Thyroid gland (tissue), 4 donors: Measurements from ENCODE around the gene SLC31A1.

Experiments used
- POLR2A ChIP-seq, 2 donors: fragments of 450-650 bp; IDR thresholded peaks; one replicate each; pipeline ENCODE4 v1.6.1; 2017; ENCODE audit warnings: antibody characterized with exemption in 2 of 2, mild to moderate bottlenecking in 2 of 2, moderate library complexity in 1 of 2
- TF ChIP-seq, protein P1 (sequence below), 6 experiments: fragments of 200-600 bp in 3 of 6; fragments of 450-650 bp in 3 of 6; sonication (generic) in 3 of 6; IDR thresholded peaks; one replicate each; pipeline ENCODE4 v1.5.1; 2016 to 2019; ENCODE audit warnings: antibody characterized with exemption in 6 of 6, mild to moderate bottlenecking in 2 of 6, inconsistent platforms in 1 of 6, moderate library complexity in 1 of 6

DNA sequence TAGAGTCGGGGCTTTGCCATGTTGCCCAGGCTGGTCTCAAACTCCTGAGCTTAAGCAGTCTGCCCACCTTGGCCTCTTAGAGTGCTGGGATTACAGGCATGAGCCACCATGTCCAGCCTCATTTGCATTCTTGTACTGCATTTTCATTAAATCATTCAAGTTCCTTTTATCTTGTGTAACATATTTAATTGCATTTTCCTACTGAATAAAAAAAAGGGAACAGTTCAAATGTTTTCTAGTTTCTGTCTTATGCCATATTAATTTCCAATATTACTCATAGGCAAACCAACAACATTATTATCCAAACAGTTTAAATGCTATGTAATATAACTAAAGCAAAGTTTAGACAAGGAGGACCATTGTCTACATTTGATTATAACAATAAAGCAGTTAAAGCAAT, 6.1 kb downstream of the SLC31A1 start:
- no peak for TF ChIP-seq POLR2A (IDR thresholded peaks at IDR 0.05)
- TF ChIP-seq, protein P1, sequence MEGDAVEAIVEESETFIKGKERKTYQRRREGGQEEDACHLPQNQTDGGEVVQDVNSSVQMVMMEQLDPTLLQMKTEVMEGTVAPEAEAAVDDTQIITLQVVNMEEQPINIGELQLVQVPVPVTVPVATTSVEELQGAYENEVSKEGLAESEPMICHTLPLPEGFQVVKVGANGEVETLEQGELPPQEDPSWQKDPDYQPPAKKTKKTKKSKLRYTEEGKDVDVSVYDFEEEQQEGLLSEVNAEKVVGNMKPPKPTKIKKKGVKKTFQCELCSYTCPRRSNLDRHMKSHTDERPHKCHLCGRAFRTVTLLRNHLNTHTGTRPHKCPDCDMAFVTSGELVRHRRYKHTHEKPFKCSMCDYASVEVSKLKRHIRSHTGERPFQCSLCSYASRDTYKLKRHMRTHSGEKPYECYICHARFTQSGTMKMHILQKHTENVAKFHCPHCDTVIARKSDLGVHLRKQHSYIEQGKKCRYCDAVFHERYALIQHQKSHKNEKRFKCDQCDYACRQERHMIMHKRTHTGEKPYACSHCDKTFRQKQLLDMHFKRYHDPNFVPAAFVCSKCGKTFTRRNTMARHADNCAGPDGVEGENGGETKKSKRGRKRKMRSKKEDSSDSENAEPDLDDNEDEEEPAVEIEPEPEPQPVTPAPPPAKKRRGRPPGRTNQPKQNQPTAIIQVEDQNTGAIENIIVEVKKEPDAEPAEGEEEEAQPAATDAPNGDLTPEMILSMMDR (IDR thresholded peaks at IDR 0.05) = no peak
